Colon (tissue), 2 donors: ENCODE measurements around the gene RXFP3.
"Not testable (repeated sequence)": the region's sequence is repeated elsewhere in the genome, so short reads cannot be mapped to it uniquely, and the experiment has no call there.

Source experiments
- FAIRE-seq: peaks from 2 replicates; lab custom pipeline; 2012; peaks lifted over from hg19 to GRCh38; lab: Jason Lieb, UNC
- donor health status: control.
- donor health status: control.

Gene RXFP3

GRCh38 chr5:33936381-33937016 is at the start of gene RXFP3:
RXFP3 (plus strand) TSS chr5:33936386; CDS start chr5:33936741, 355 bp downstream.
- no peak for FAIRE-seq

DNA sequence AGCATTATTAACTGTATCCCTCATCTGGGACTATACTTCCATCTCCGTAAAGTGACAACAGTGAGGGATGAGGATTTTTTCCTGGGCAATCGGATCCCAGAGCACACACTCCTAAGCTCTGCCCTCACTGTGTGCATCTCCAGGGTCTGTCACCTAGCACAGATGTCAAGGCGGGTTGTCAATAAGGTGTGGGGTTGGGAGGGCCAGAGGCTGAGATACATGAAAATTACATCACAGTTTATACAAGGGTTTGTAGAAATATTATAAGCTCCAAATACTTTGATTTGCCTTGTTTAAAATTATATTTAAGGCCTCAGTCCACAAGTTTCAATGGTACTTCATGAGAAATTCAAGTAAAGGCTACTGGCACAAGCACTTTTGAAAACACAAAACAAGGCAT is 48.9 kb upstream of the RXFP3 start:
- no peak for FAIRE-seq

DNA sequence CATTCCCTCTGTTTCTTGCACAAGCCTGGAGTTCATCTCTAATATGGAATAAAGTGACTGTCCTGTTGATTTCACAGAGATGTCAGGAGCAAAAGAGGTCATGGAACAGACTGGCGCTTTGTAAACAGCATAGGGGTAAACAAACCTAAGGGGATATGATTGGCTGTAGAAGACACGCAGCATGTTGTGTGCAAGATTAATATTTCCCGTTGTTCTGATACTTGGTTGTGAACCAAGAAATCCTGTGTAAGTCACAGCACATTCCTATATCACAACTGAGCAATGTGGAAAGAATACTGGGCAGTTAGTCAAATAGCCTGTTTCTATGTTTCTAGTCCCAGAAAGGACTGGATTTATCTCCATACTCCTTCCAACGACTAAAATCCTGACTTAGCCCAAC is 47.6 kb upstream of the RXFP3 start:
- no peak for FAIRE-seq

- no peak for FAIRE-seq
These were observed 45.8 kb upstream of the RXFP3 start for GRCh38 chr5:33890131-33891032.

DNA sequence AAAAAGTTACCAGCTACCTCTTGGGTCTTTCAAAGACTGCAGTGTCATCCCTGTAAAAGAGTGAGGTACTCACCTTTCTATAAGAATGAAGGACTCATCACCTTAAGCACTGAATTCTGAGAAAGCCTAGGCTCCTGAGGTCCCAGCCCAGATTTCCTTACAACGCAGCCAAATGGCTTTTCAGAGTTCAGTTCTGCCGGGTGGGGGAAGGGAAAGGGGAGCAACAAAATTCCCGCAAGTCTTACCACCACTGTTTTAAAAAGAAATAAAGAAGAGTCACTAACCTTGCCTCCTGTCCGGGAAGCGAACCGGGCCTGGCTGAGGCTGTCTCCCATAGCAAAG is 44.8 kb upstream of the RXFP3 start:
- FAIRE-seq, result no peak

GRCh38 chr5:33891788-33892619 is 44.2 kb upstream of the RXFP3 start, which contains the start of gene ADAMTS12:
ADAMTS12 (minus strand) TSS chr5:33891990; CDS start chr5:33891856, 134 bp downstream.
- FAIRE-seq, result no peak

DNA sequence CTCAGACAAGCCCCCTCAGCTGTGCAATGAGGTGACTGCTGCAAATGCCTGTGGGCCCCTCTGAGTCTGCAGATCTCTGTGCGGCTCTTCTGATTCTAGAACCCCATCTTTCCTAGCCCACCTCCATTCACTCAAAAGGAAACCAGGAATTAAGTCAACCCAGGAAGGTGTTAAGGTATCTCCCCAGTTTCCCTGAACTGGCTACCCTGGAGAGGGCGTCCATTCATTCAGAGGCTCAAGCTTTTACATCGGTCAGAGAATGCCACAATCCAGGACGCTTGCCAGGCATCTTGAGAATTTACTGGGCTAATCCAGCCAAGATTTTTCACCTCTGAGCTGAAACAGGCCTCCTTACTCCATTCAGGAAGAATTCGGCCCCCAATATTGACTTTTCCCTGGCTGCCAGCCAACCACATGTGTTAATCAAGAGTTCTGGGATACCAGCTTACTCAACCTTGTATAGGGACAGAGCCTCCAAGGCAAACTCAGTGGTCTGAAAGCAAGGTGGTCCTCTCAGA is 43.5 kb upstream of the RXFP3 start:
- FAIRE-seq, result no peak

- FAIRE-seq, result no peak
These were observed 41.6 kb upstream of the RXFP3 start for GRCh38 chr5:33894566-33894965.

GRCh38 chr5:33901156-33901555 is 35.0 kb upstream of the RXFP3 start:
- no peak for FAIRE-seq

DNA sequence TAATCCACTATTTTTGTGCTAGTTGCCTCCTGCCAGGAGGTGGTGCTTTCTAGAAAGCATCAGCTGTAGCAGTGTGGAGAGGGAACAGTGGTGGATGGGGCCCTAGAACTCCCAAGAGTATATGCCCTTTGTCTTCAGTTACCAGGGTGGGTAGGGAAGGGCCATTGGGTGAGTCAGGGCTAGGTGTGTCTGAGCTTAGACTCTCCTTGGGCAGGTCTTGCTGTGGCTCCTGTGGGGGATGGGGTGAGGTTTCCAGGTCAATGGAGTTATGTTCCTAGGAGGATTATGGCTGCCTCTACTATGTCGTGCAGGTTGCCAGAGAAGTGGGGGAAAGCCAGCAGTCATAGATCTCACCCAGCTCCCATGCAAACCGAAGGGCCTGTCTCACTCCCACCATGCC is 33.1 kb upstream of the RXFP3 start:
- FAIRE-seq, result no peak

DNA sequence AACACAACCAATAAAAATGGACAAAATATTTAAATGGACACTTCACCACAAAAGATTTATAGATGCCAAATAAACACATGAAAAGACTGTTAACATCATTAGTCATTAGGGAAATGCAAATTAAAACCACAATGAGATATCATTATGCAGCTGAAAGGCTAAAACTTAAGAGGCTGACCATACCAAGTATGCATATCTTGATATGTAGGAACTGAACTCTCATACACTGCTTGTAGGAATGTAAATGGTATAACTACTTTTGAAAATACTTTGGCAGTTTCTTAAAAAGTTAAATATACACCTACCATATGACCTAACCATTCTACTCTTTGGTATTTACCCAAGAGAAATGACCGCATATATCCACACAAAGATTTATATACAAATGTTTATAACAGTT is 30.8 kb upstream of the RXFP3 start:
- no peak for FAIRE-seq

DNA sequence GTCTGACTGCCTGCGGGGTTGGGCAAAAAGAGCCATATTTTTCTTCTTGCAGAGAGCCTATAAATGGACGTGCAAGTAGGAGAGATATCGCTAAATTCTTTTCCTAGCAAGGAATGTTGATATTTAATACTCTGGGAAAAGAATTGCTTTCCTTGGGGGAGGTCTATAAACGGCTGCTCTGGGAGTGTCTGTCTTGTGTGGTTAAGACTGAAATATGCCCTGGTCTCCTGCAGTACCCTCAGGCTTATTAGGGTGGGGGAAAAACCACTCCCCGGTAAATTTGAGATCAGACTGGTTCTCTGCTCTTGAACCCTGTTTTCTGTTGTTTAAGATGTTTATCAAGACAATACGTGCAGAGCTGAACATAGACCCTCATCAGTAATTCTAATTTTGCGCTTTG is 29.9 kb upstream of the RXFP3 start:
- not testable (repeated sequence) for FAIRE-seq

GRCh38 chr5:33914844-33915243 is 21.3 kb upstream of the RXFP3 start:
- not testable (repeated sequence) for FAIRE-seq

- FAIRE-seq, result no peak
These were observed 15.2 kb upstream of the RXFP3 start for GRCh38 chr5:33921002-33921401.

- no peak for FAIRE-seq
These were observed 10.9 kb upstream of the RXFP3 start for GRCh38 chr5:33925278-33925677.

DNA sequence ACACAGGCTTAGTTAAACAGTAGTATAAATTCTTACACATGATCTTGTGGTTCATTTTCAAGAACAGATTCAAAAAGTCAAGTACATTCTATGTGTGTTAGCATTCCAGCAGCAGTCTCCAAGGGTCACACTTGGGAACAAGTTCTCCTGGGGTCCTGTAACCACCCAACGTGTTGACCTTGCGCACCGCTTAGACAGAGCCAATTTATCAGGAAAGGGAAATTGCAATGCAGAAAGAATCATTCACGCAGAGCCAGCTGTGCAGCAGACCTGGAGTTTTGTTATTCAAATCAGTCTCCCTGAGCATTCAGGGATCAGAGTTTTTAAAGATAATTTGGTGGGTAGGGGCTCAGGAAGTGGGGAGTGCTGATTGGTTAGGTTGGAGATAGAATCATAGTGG is 8.5 kb upstream of the RXFP3 start:
- FAIRE-seq, result no peak

- no peak for FAIRE-seq
These were observed 7.9 kb upstream of the RXFP3 start for GRCh38 chr5:33928283-33928682.

GRCh38 chr5:33929925-33930690 is 6.1 kb upstream of the RXFP3 start:
- no peak for FAIRE-seq

DNA sequence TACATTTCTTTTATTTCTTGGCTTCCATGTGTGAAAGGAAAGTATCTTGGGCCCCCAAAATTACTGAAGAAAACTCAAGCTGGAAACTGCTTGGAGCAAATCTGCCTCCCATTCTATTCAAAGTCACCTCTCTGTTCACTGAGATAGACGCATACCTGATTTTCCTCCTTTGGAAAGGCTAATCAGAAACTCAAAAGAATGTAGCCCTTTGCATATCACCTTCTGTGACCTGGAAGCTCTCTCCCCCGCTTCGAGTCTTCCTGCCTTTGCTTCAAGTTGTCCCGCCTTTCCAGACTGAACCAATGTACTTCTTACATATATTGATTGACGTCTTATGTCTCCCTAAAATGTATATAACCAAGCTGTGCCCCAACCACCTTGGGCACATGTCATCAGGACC is 5.0 kb upstream of the RXFP3 start:
- FAIRE-seq, result no peak

- no peak for FAIRE-seq
These were observed 2.4 kb upstream of the RXFP3 start for GRCh38 chr5:33933723-33934169.

DNA sequence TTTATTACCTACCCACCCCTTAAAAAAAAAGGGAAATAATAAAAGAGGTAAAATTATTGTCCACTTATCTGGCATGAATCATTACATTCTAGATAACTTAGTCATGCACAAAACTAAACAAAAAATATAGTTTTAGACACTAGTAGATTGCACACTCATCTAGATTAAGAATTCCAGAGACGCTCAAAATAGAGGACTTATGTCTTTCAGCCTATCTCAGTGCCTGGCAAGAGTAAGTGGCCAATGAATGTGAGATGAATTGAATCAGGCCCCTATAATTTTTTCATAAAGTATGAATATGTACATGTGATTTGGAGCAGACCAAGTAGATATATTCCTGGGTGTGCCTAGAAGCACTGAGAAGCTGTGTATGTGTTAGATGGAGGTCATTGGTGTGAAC is 2.0 kb upstream of the RXFP3 start:
- FAIRE-seq, result no peak

DNA sequence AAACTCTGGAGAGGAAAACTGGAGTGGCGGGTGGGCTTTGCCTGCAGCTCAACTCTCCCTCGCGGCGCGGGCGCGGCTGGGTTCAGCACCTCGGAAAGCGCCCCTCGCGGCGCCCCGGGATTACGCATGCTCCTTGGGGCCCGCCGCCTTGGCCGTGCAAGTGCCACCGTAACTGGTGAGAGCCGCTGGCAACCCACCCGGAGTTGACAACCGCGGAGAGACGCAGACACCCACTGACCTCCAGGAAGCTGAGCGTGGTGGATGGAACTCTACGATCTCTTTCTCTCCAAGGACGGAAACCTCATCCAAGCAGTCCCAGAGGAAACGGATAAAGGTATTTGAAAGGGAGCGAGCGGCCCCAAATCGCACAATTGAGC is 194 bp upstream of the RXFP3 start:
- no peak for FAIRE-seq
